Endothelial cell of umbilical vein (primary cell): ENCODE results near the gene GPSM1.

Experiments used
- CTCF ChIP-seq, 2 donors: IDR thresholded peaks; 1 replicate in 1 of 2; 2 replicates in 1 of 2; pipeline ENCODE4 v1.5.1; 2011; ENCODE audit warnings: low read length in 2 of 2, mild to moderate bottlenecking in 2 of 2, moderate library complexity in 2 of 2, control low read depth in 1 of 2, inconsistent platforms in 1 of 2, low read depth in 1 of 2; ENCODE audit not compliant: insufficient read depth in 1 of 2; ENCODE audit errors: extremely low read depth in 1 of 2
- EZH2 ChIP-seq: IDR thresholded peaks from 2 replicates; pipeline ENCODE4 v1.6.1; 2012; ENCODE audit warnings: borderline replicate concordance, low read depth, mild to moderate bottlenecking, moderate library complexity, low read length, inconsistent platforms; ENCODE audit not compliant: severe bottlenecking
- GATA2 ChIP-seq: IDR thresholded peaks from 2 replicates; pipeline ENCODE4 v1.7.0; 2011; ENCODE audit warnings: low read depth, mild to moderate bottlenecking, moderate library complexity, mixed read lengths, low read length; ENCODE audit not compliant: insufficient read length, insufficient read depth
- JUN ChIP-seq: IDR thresholded peaks from 2 replicates; pipeline ENCODE4 v1.6.1; 2011; ENCODE audit warnings: borderline replicate concordance, low read depth; ENCODE audit not compliant: insufficient read length, insufficient read depth
- MAX ChIP-seq: IDR thresholded peaks from 2 replicates; pipeline ENCODE4 v1.6.1; 2011; ENCODE audit not compliant: insufficient read depth, insufficient read length
- MYC ChIP-seq: IDR thresholded peaks from one replicate; pipeline ENCODE4 v1.6.1; 2011; ENCODE audit warnings: mild to moderate bottlenecking, low read depth, low read length
- POLR2A ChIP-seq: IDR thresholded peaks from 2 replicates; pipeline ENCODE4 v1.6.1; 2012; ENCODE audit warnings: low read depth, mild to moderate bottlenecking, control low read depth, low read length
- POLR2AphosphoS5 ChIP-seq: IDR thresholded peaks from 2 replicates; pipeline ENCODE4 v1.6.1; 2012; ENCODE audit warnings: low read depth, mild to moderate bottlenecking, control low read depth, low read length, moderate library complexity; ENCODE audit not compliant: insufficient read depth

- TF ChIP-seq CTCF (IDR thresholded peaks at IDR 0.05; ENCODE audit: extremely low read depth in 1 of 2, insufficient read depth in 1 of 2, low read depth in 1 of 2, low read length in 2 of 2), result no peak
- TF ChIP-seq POLR2A, result no peak
- TF ChIP-seq EZH2, result no peak
- no peak for TF ChIP-seq JUN
- TF ChIP-seq MAX, result no peak
- TF ChIP-seq POLR2AphosphoS5, result no peak
- TF ChIP-seq GATA2, result no peak
- TF ChIP-seq MYC, result no peak
Observed at GRCh38 chr9:136402067-136402466, 74.7 kb downstream of the GPSM1 start.
